ENCODE measurements around the gene DUT. TPM values are rescaled to one million over a fixed set of nuclear protein-coding genes. Genes with fewer than 3 reads are reported as not detected.

The DUT gene
- total RNA-seq, 4 donors from 2014 or later, result 67.1 to 235 (median 171) TPM

GRCh38 chr15:48383031-48383430 is 51.8 kb downstream of the DUT start:
- DNase-seq, result no peak
- intact Hi-C loops (cut with DNase I; ENCODE audit: low total_unique reads), result no loop called here
- no peak overlapping the region for H3K27ac ChIP-seq
- TF ChIP-seq CTCF (IDR thresholded peaks at IDR 0.05), result no peak
- no peak for TF ChIP-seq POLR2A (IDR thresholded peaks at IDR 0.05)
- H3K27me3 ChIP-seq, result no peaks in the 10 kb centered on the region
- H3K36me3 ChIP-seq, result no peaks in the 10 kb centered on the region
- H3K9me3 ChIP-seq, result no peaks in the 10 kb centered on the region
- H3K4me3 ChIP-seq, result no peak overlapping the region
- no peaks in the 10 kb centered on the region for H3K4me1 ChIP-seq

GRCh38 chr15:48384616-48385015 is 53.4 kb downstream of the DUT start:
- H3K9me3 ChIP-seq, result no peaks in the 10 kb centered on the region
- no peaks in the 10 kb centered on the region for H3K4me1 ChIP-seq
- DNase-seq, result no peak
- TF ChIP-seq POLR2A (IDR thresholded peaks at IDR 0.05), result no peak
- TF ChIP-seq CTCF (IDR thresholded peaks at IDR 0.05), result no peak
- H3K27me3 ChIP-seq, result no peaks in the 10 kb centered on the region
- H3K4me3 ChIP-seq, result no peak overlapping the region
- no peak overlapping the region for H3K27ac ChIP-seq
- no peaks in the 10 kb centered on the region for H3K36me3 ChIP-seq
- intact Hi-C loops (cut with DNase I; ENCODE audit: low total_unique reads), result no loop called here

GRCh38 chr15:48385031-48385830 is 54.0 kb downstream of the DUT start:
- H3K27me3 ChIP-seq, result no peaks in the 10 kb centered on the region
- no peak overlapping the region for H3K27ac ChIP-seq
- H3K4me3 ChIP-seq, result no peak overlapping the region
- H3K36me3 ChIP-seq, result no peaks in the 10 kb centered on the region
- H3K9me3 ChIP-seq, result no peaks in the 10 kb centered on the region
- no peaks in the 10 kb centered on the region for H3K4me1 ChIP-seq
- peak in 1 of 2 donors; percentile 38 for DNase-seq
- TF ChIP-seq CTCF (IDR thresholded peaks at IDR 0.05), result no peak
- TF ChIP-seq POLR2A (IDR thresholded peaks at IDR 0.05), result no peak
- intact Hi-C loops (cut with DNase I; ENCODE audit: low total_unique reads), result no loop called here

- TF ChIP-seq CTCF (IDR thresholded peaks at IDR 0.05) (no peak), POLR2A (IDR thresholded peaks at IDR 0.05) (no peak)
- Histone ChIP-seq H3K27me3 (no peaks in the 10 kb centered on the region), H3K4me3 (no peak overlapping the region), H3K36me3 (no peaks in the 10 kb centered on the region), H3K27ac (peak overlapping the region in 1 of 2 donors; percentile 80), H3K9me3 (no peaks in the 10 kb centered on the region), H3K4me1 (no peaks in the 10 kb centered on the region)
- intact Hi-C loops (cut with DNase I; ENCODE audit: low total_unique reads), result no loop called here
- no peak for DNase-seq
Observed at GRCh38 chr15:48388016-48388851, 57.0 kb downstream of the DUT start.

GRCh38 chr15:48388910-48389309 is 57.7 kb downstream of the DUT start:
- Histone ChIP-seq H3K9me3 (no peaks in the 10 kb centered on the region), H3K4me1 (no peaks in the 10 kb centered on the region), H3K27me3 (no peaks in the 10 kb centered on the region), H3K4me3 (no peak overlapping the region), H3K36me3 (no peaks in the 10 kb centered on the region), H3K27ac (peak overlapping the region; percentile 43 to 80)
- no peak for DNase-seq
- TF ChIP-seq CTCF (IDR thresholded peaks at IDR 0.05) (no peak), POLR2A (IDR thresholded peaks at IDR 0.05) (no peak)
- intact Hi-C loops (cut with DNase I; ENCODE audit: low total_unique reads), result no loop called here
